ENCODE data around the gene FAM229A.

DNA sequence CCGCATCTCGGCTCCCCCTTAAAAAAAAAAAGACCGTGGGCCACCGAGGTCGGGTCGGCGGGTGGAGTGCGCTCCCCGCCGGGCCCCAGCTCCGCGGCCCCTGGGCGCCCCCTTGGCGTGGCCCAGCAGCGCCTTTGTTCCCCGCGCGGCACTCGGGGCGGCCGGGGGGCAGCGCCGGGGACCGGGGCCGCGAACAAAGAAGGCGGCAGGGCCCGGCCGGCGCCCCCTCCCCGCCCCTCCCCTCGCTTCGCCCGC is 26.8 kb downstream of the FAM229A start:
- TF ChIP-seq, protein P1, sequence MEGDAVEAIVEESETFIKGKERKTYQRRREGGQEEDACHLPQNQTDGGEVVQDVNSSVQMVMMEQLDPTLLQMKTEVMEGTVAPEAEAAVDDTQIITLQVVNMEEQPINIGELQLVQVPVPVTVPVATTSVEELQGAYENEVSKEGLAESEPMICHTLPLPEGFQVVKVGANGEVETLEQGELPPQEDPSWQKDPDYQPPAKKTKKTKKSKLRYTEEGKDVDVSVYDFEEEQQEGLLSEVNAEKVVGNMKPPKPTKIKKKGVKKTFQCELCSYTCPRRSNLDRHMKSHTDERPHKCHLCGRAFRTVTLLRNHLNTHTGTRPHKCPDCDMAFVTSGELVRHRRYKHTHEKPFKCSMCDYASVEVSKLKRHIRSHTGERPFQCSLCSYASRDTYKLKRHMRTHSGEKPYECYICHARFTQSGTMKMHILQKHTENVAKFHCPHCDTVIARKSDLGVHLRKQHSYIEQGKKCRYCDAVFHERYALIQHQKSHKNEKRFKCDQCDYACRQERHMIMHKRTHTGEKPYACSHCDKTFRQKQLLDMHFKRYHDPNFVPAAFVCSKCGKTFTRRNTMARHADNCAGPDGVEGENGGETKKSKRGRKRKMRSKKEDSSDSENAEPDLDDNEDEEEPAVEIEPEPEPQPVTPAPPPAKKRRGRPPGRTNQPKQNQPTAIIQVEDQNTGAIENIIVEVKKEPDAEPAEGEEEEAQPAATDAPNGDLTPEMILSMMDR (conservative IDR thresholded peaks at IDR 0.05; ENCODE audit: low read depth in 2 of 2): no peak
- TF ChIP-seq EZH2 (IDR thresholded peaks at IDR 0.05; ENCODE audit: low read depth, unreplicated experiment) (no peak), EZH2phosphoT487 (IDR thresholded peaks at IDR 0.05; ENCODE audit: unreplicated experiment) (no peak), POLR2AphosphoS5 (IDR thresholded peaks at IDR 0.05; ENCODE audit: low read depth) (no peak), STAT1 (IDR thresholded peaks at IDR 0.05; ENCODE audit: unreplicated experiment) (no peak), JUNB (IDR thresholded peaks at IDR 0.05; ENCODE audit: unreplicated experiment) (no peak), CREB1 (CRISPR knock-in tag; IDR thresholded peaks at IDR 0.05; ENCODE audit: low read depth) (no peak), ZNF331 (CRISPR knock-in tag; IDR thresholded peaks at IDR 0.05; ENCODE audit: low read depth) (no peak), ZNF114 (CRISPR knock-in tag; IDR thresholded peaks at IDR 0.05) (no peak), NANOG (IDR thresholded peaks at IDR 0.05; ENCODE audit: borderline replicate concordance) (no peak)
- TF ChIP-seq, protein P2, sequence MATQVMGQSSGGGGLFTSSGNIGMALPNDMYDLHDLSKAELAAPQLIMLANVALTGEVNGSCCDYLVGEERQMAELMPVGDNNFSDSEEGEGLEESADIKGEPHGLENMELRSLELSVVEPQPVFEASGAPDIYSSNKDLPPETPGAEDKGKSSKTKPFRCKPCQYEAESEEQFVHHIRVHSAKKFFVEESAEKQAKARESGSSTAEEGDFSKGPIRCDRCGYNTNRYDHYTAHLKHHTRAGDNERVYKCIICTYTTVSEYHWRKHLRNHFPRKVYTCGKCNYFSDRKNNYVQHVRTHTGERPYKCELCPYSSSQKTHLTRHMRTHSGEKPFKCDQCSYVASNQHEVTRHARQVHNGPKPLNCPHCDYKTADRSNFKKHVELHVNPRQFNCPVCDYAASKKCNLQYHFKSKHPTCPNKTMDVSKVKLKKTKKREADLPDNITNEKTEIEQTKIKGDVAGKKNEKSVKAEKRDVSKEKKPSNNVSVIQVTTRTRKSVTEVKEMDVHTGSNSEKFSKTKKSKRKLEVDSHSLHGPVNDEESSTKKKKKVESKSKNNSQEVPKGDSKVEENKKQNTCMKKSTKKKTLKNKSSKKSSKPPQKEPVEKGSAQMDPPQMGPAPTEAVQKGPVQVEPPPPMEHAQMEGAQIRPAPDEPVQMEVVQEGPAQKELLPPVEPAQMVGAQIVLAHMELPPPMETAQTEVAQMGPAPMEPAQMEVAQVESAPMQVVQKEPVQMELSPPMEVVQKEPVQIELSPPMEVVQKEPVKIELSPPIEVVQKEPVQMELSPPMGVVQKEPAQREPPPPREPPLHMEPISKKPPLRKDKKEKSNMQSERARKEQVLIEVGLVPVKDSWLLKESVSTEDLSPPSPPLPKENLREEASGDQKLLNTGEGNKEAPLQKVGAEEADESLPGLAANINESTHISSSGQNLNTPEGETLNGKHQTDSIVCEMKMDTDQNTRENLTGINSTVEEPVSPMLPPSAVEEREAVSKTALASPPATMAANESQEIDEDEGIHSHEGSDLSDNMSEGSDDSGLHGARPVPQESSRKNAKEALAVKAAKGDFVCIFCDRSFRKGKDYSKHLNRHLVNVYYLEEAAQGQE (IDR thresholded peaks at IDR 0.05; ENCODE audit: unreplicated experiment): no peak
- TF ChIP-seq, protein P3, sequence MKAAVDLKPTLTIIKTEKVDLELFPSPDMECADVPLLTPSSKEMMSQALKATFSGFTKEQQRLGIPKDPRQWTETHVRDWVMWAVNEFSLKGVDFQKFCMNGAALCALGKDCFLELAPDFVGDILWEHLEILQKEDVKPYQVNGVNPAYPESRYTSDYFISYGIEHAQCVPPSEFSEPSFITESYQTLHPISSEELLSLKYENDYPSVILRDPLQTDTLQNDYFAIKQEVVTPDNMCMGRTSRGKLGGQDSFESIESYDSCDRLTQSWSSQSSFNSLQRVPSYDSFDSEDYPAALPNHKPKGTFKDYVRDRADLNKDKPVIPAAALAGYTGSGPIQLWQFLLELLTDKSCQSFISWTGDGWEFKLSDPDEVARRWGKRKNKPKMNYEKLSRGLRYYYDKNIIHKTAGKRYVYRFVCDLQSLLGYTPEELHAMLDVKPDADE (IDR thresholded peaks at IDR 0.05): no peak
- TF ChIP-seq, protein P4, sequence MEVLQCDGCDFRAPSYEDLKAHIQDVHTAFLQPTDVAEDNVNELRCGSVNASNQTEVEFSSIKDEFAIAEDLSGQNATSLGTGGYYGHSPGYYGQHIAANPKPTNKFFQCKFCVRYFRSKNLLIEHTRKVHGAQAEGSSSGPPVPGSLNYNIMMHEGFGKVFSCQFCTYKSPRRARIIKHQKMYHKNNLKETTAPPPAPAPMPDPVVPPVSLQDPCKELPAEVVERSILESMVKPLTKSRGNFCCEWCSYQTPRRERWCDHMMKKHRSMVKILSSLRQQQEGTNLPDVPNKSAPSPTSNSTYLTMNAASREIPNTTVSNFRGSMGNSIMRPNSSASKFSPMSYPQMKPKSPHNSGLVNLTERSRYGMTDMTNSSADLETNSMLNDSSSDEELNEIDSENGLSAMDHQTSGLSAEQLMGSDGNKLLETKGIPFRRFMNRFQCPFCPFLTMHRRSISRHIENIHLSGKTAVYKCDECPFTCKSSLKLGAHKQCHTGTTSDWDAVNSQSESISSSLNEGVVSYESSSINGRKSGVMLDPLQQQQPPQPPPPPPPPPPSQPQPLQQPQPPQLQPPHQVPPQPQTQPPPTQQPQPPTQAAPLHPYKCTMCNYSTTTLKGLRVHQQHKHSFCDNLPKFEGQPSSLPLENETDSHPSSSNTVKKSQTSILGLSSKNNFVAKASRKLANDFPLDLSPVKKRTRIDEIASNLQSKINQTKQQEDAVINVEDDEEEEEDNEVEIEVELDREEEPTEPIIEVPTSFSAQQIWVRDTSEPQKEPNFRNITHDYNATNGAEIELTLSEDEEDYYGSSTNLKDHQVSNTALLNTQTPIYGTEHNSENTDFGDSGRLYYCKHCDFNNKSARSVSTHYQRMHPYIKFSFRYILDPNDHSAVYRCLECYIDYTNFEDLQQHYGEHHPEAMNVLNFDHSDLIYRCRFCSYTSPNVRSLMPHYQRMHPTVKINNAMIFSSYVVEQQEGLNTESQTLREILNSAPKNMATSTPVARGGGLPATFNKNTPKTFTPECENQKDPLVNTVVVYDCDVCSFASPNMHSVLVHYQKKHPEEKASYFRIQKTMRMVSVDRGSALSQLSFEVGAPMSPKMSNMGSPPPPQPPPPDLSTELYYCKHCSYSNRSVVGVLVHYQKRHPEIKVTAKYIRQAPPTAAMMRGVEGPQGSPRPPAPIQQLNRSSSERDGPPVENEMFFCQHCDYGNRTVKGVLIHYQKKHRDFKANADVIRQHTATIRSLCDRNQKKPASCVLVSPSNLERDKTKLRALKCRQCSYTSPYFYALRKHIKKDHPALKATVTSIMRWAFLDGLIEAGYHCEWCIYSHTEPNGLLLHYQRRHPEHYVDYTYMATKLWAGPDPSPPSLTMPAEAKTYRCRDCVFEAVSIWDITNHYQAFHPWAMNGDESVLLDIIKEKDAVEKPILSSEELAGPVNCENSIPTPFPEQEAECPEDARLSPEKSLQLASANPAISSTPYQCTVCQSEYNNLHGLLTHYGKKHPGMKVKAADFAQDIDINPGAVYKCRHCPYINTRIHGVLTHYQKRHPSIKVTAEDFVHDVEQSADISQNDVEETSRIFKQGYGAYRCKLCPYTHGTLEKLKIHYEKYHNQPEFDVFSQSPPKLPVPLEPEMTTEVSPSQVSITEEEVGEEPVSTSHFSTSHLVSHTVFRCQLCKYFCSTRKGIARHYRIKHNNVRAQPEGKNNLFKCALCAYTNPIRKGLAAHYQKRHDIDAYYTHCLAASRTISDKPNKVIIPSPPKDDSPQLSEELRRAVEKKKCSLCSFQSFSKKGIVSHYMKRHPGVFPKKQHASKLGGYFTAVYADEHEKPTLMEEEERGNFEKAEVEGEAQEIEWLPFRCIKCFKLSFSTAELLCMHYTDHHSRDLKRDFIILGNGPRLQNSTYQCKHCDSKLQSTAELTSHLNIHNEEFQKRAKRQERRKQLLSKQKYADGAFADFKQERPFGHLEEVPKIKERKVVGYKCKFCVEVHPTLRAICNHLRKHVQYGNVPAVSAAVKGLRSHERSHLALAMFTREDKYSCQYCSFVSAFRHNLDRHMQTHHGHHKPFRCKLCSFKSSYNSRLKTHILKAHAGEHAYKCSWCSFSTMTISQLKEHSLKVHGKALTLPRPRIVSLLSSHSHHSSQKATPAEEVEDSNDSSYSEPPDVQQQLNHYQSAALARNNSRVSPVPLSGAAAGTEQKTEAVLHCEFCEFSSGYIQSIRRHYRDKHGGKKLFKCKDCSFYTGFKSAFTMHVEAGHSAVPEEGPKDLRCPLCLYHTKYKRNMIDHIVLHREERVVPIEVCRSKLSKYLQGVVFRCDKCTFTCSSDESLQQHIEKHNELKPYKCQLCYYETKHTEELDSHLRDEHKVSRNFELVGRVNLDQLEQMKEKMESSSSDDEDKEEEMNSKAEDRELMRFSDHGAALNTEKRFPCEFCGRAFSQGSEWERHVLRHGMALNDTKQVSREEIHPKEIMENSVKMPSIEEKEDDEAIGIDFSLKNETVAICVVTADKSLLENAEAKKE (CRISPR knock-in tag; IDR thresholded peaks at IDR 0.05): no peak

Data from GM23338 (cell line).